Thymus (tissue), 11 donors: ENCODE measurements around the gene IRF2. TPM values are rescaled to one million over a fixed set of nuclear protein-coding genes. Genes with fewer than 3 reads are reported as not detected.
A peak's percentile ranks its signal among the peaks of the same experiment; 100 is the strongest.

ENCODE experiments used
- DNase-seq, 9 donors: peaks; one replicate each; pipeline ENCODE4 v3.0.0-alpha.2; 2013; ENCODE audit warnings: low spot score in 9 of 9, low read depth in 6 of 9, missing footprints in 1 of 9
- H3K27ac ChIP-seq, 2 donors: one replicate each; pipeline ENCODE4 v1.5.1; 2013; ENCODE audit warnings: control low read depth in 1 of 2, low read depth in 1 of 2, low read length in 1 of 2, mild to moderate bottlenecking in 1 of 2, moderate library complexity in 1 of 2
- H3K27me3 ChIP-seq, 2 donors: one replicate each; pipeline ENCODE4 v1.5.1; 2013; ENCODE audit warnings: low read length in 1 of 2; ENCODE audit not compliant: control insufficient read depth in 2 of 2, insufficient read depth in 1 of 2
- H3K36me3 ChIP-seq, 2 donors: one replicate each; pipeline ENCODE4 v1.5.1; 2013; ENCODE audit warnings: low read length in 1 of 2, mild to moderate bottlenecking in 1 of 2, moderate library complexity in 1 of 2; ENCODE audit not compliant: control insufficient read depth in 2 of 2, insufficient read depth in 2 of 2
- H3K4me1 ChIP-seq, 2 donors: one replicate each; pipeline ENCODE4 v1.5.1; 2013; ENCODE audit warnings: low read length in 2 of 2; ENCODE audit not compliant: control insufficient read depth in 2 of 2, insufficient read depth in 2 of 2
- H3K4me3 ChIP-seq, 2 donors: one replicate each; pipeline ENCODE4 v1.5.1; 2013; ENCODE audit warnings: low read length in 2 of 2, control low read depth in 1 of 2, mild to moderate bottlenecking in 1 of 2
- H3K9me3 ChIP-seq, 2 donors: one replicate each; pipeline ENCODE4 v1.5.1; 2013; ENCODE audit warnings: low read length in 1 of 2, mild to moderate bottlenecking in 1 of 2; ENCODE audit not compliant: control insufficient read depth in 2 of 2, insufficient read depth in 1 of 2
- WGBS: extraction: QIAGEN DNeasy Blood & Tissue Kit; methylation state at CpG from one replicate; pipeline ENCODE4 v1.1.7; 2013; 5-methylcytosine and 5-hydroxymethylcytosine counted together
- polyA plus RNA-seq: library from polyadenylated mRNA; stranded (reverse); fragments of 200-250 nt; gene quantifications from one replicate; pipeline ENCODE4 v1.2.3, GENCODE V29; 2013
- total RNA-seq: library from RNA; stranded (reverse); fragments of 120-200 nt; gene quantifications from one replicate; pipeline ENCODE4 v1.2.4, GENCODE V29; 2013
- donor health status: healthy.

Gene IRF2
- total and polyA plus RNA-seq, 2 donors, result 39.2 to 42.2 TPM

- Histone ChIP-seq H3K4me3 (no peak overlapping the region), H3K27ac (peak overlapping the region in 1 of 2 donors; percentile 15), H3K4me1 (peaks cover 18 to 33% of the 10 kb centered on the region in 2 donors), H3K9me3 (no peaks in the 10 kb centered on the region), H3K36me3 (peaks cover 39 to 41% of the 10 kb centered on the region in 2 donors), H3K27me3 (no peaks in the 10 kb centered on the region)
- WGBS, result 93% methylated on average over 13 of the region's 13 CpGs
- DNase-seq, result no peak
Measured at GRCh38 chr4:184413261-184414046, 60.9 kb downstream of the IRF2 start.

GRCh38 chr4:184410748-184411147 lies 63.6 kb downstream of the IRF2 start:
- H3K9me3 ChIP-seq, result no peaks in the 10 kb centered on the region
- peaks cover 12 to 37% of the 10 kb centered on the region in 2 donors for H3K4me1 ChIP-seq
- peaks cover 53 to 54% of the 10 kb centered on the region in 2 donors for H3K36me3 ChIP-seq
- 97% methylated on average over 6 of the region's 6 CpGs for WGBS
- DNase-seq, result no peak
- no peak overlapping the region for H3K4me3 ChIP-seq
- H3K27ac ChIP-seq, result no peak overlapping the region
- H3K27me3 ChIP-seq, result no peaks in the 10 kb centered on the region

- Histone ChIP-seq H3K4me3 (no peak overlapping the region), H3K36me3 (peaks cover 54 to 56% of the 10 kb centered on the region in 2 donors), H3K27ac (peak overlapping the region; percentile 15 to 33), H3K9me3 (no peaks in the 10 kb centered on the region), H3K27me3 (no peaks in the 10 kb centered on the region), H3K4me1 (peaks cover 12 to 37% of the 10 kb centered on the region in 2 donors)
- DNase-seq, result peak in 7 of 9 donors; percentile 23 to 77 (median 51)
- 34% methylated on average over 12 of the region's 12 CpGs for WGBS
Measured at GRCh38 chr4:184409911-184410692, 64.2 kb downstream of the IRF2 start.

GRCh38 chr4:184409502-184409901 lies 64.8 kb downstream of the IRF2 start:
- Histone ChIP-seq H3K36me3 (peaks cover 53 to 58% of the 10 kb centered on the region in 2 donors), H3K9me3 (no peaks in the 10 kb centered on the region), H3K4me1 (peaks cover 12 to 37% of the 10 kb centered on the region in 2 donors), H3K4me3 (no peak overlapping the region), H3K27me3 (no peaks in the 10 kb centered on the region), H3K27ac (peak overlapping the region in 1 of 2 donors; percentile 51)
- WGBS, result 69% methylated on average over 9 of the region's 9 CpGs
- no peak for DNase-seq

GRCh38 chr4:184408684-184409081 lies 65.7 kb downstream of the IRF2 start:
- H3K27me3 ChIP-seq, result no peaks in the 10 kb centered on the region
- H3K4me1 ChIP-seq, result peaks cover 12 to 37% of the 10 kb centered on the region in 2 donors
- H3K9me3 ChIP-seq, result no peaks in the 10 kb centered on the region
- H3K4me3 ChIP-seq, result no peak overlapping the region
- DNase-seq, result no peak
- peaks cover 51 to 56% of the 10 kb centered on the region in 2 donors for H3K36me3 ChIP-seq
- H3K27ac ChIP-seq, result no peak overlapping the region
- WGBS, result 96% methylated on average over 3 of the region's 3 CpGs

- no peak for DNase-seq
- 95% methylated on average over 8 of the region's 8 CpGs for WGBS
- Histone ChIP-seq H3K9me3 (no peaks in the 10 kb centered on the region), H3K4me3 (no peak overlapping the region), H3K27ac (peak overlapping the region in 1 of 2 donors; percentile 61), H3K27me3 (no peaks in the 10 kb centered on the region), H3K4me1 (peaks cover 12 to 37% of the 10 kb centered on the region in 2 donors), H3K36me3 (peaks cover 50 to 60% of the 10 kb centered on the region in 2 donors)
Measured at GRCh38 chr4:184408021-184408683, 66.2 kb downstream of the IRF2 start.

- peak overlapping the region; percentile 35 to 49 for H3K27ac ChIP-seq
- H3K4me1 ChIP-seq, result peaks cover 12 to 37% of the 10 kb centered on the region in 2 donors
- peaks cover 58 to 68% of the 10 kb centered on the region in 2 donors for H3K36me3 ChIP-seq
- WGBS, result 54% methylated on average over 6 of the region's 6 CpGs
- no peak for DNase-seq
- H3K4me3 ChIP-seq, result no peak overlapping the region
- H3K9me3 ChIP-seq, result no peaks in the 10 kb centered on the region
- H3K27me3 ChIP-seq, result no peaks in the 10 kb centered on the region
Measured at GRCh38 chr4:184406958-184407391, 67.4 kb downstream of the IRF2 start.

GRCh38 chr4:184404047-184404446 lies 70.3 kb downstream of the IRF2 start:
- peaks cover under 1 to 23% of the 10 kb centered on the region in 2 donors for H3K4me1 ChIP-seq
- no peak for DNase-seq
- no peaks in the 10 kb centered on the region for H3K9me3 ChIP-seq
- H3K4me3 ChIP-seq, result no peak overlapping the region
- H3K27ac ChIP-seq, result no peak overlapping the region
- H3K27me3 ChIP-seq, result no peaks in the 10 kb centered on the region
- peaks cover 66 to 72% of the 10 kb centered on the region in 2 donors for H3K36me3 ChIP-seq
